ENCODE data around the gene KLHL35. TPM values are rescaled to one million over a fixed set of nuclear protein-coding genes. Genes with fewer than 3 reads are reported as not detected.
"Not testable (repeated sequence)": the region's sequence is repeated elsewhere in the genome, so short reads cannot be mapped to it uniquely, and the experiment has no call there.

Gene KLHL35
- total RNA-seq, 1 donor from 2014 or later = 1.5 TPM

- no peak overlapping the region for H3K4me3 ChIP-seq (ENCODE audit: low read depth, low read length)
- DNase-seq (ENCODE audit: low read depth) = no peak
- no peak for TF ChIP-seq CTCF (IDR thresholded peaks at IDR 0.05; ENCODE audit: insufficient read depth, low read length, poor library complexity, severe bottlenecking)
- no peaks in the 10 kb centered on the region for H3K27me3 ChIP-seq (ENCODE audit: control insufficient read depth, insufficient read depth, low read length)
- no peaks in the 10 kb centered on the region for H3K36me3 ChIP-seq (ENCODE audit: control insufficient read depth, insufficient read depth, low read length)
Measured at GRCh38 chr11:75422248-75423231, 10.5 kb downstream of the KLHL35 start.

GRCh38 chr11:75421902-75422247 lies 11.1 kb downstream of the KLHL35 start:
- Histone ChIP-seq H3K27me3 (ENCODE audit: control insufficient read depth, insufficient read depth, low read length) (no peaks in the 10 kb centered on the region), H3K4me3 (ENCODE audit: low read depth, low read length) (no peak overlapping the region), H3K36me3 (ENCODE audit: control insufficient read depth, insufficient read depth, low read length) (no peaks in the 10 kb centered on the region)
- DNase-seq (ENCODE audit: low read depth) = no peak
- TF ChIP-seq CTCF (IDR thresholded peaks at IDR 0.05; ENCODE audit: insufficient read depth, low read length, poor library complexity, severe bottlenecking) = no peak

- TF ChIP-seq CTCF (IDR thresholded peaks at IDR 0.05; ENCODE audit: insufficient read depth, low read length, poor library complexity, severe bottlenecking) = no peak
- Histone ChIP-seq H3K4me3 (ENCODE audit: low read depth, low read length) (no peak overlapping the region), H3K36me3 (ENCODE audit: control insufficient read depth, insufficient read depth, low read length) (no peaks in the 10 kb centered on the region), H3K27me3 (ENCODE audit: control insufficient read depth, insufficient read depth, low read length) (no peaks in the 10 kb centered on the region)
- no peak for DNase-seq (ENCODE audit: low read depth)
Measured at GRCh38 chr11:75421035-75421602, 11.9 kb downstream of the KLHL35 start.

- no peak for TF ChIP-seq CTCF (IDR thresholded peaks at IDR 0.05; ENCODE audit: insufficient read depth, low read length, poor library complexity, severe bottlenecking)
- Histone ChIP-seq H3K27me3 (ENCODE audit: control insufficient read depth, insufficient read depth, low read length) (no peaks in the 10 kb centered on the region), H3K4me3 (ENCODE audit: low read depth, low read length) (no peak overlapping the region), H3K36me3 (ENCODE audit: control insufficient read depth, insufficient read depth, low read length) (no peaks in the 10 kb centered on the region)
- no peak for DNase-seq (ENCODE audit: low read depth)
Measured at GRCh38 chr11:75420224-75421034, 12.6 kb downstream of the KLHL35 start.

GRCh38 chr11:75413864-75414263 lies 19.1 kb downstream of the KLHL35 start:
- Histone ChIP-seq H3K4me3 (ENCODE audit: low read depth, low read length) (no peak overlapping the region), H3K36me3 (ENCODE audit: control insufficient read depth, insufficient read depth, low read length) (peaks cover 2% of the 10 kb centered on the region), H3K27me3 (ENCODE audit: control insufficient read depth, insufficient read depth, low read length) (no peaks in the 10 kb centered on the region)
- no peak for TF ChIP-seq CTCF (IDR thresholded peaks at IDR 0.05; ENCODE audit: insufficient read depth, low read length, poor library complexity, severe bottlenecking)
- no peak for DNase-seq (ENCODE audit: low read depth)

GRCh38 chr11:75413146-75413545 lies 19.9 kb downstream of the KLHL35 start:
- not testable (repeated sequence) for H3K36me3 ChIP-seq (ENCODE audit: control insufficient read depth, insufficient read depth, low read length); H3K27me3 ChIP-seq (ENCODE audit: control insufficient read depth, insufficient read depth, low read length)

GRCh38 chr11:75409971-75410370 lies 23.0 kb downstream of the KLHL35 start:
- not testable (repeated sequence) for H3K36me3 ChIP-seq (ENCODE audit: control insufficient read depth, insufficient read depth, low read length); DNase-seq (ENCODE audit: low read depth); H3K4me3 ChIP-seq (ENCODE audit: low read depth, low read length); H3K27me3 ChIP-seq (ENCODE audit: control insufficient read depth, insufficient read depth, low read length)

More at GRCh38 chr11:75413146-75413545, 19.9 kb downstream of the KLHL35 start:
- DNase-seq (ENCODE audit: low read depth); H3K4me3 ChIP-seq (ENCODE audit: low read depth, low read length): not testable (repeated sequence)
